H1 (cell line): ENCODE data around the gene MAD2L1BP. TPM values are rescaled to one million over a fixed set of nuclear protein-coding genes. Genes with fewer than 3 reads are reported as not detected.

ENCODE experiments used
- CTCF ChIA-PET: fragments of 300-600 bp; sonication (Branson Sonifier 250); formaldehyde crosslinking; loops from one replicate; lab custom pipeline; 2021; ENCODE audit not compliant: partially characterized antibody; lab: Charles Lee
- POLR2A ChIA-PET: fragments of 300-600 bp; sonication (Branson Sonifier 250); formaldehyde crosslinking; loops from one replicate; lab custom pipeline; 2021; ENCODE audit warnings: inconsistent platforms; ENCODE audit not compliant: partially characterized antibody; lab: Charles Lee
- DNase-seq, 2 experiments: peaks; one replicate each; pipeline versions ENCODE4 v3.0.0 to v3.0.0-alpha.2; 2010 to 2022; ENCODE audit warnings: low spot score in 2 of 2, low read depth in 1 of 2, mixed read lengths in 1 of 2
- FAIRE-seq: peaks from 2 replicates; lab custom pipeline; 2011; peaks lifted over from hg19 to GRCh38; lab: Jason Lieb, UNC
- H2AFZ ChIP-seq: 2 replicates; pipeline ENCODE4 v1.8.1; 2012; ENCODE audit warnings: low read length, inconsistent platforms
- H2AK5ac ChIP-seq: 2 replicates; pipeline ENCODE4 v1.6.1; 2013; ENCODE audit warnings: low read depth, low read length
- H2BK120ac ChIP-seq: replicated peaks from 2 replicates; pipeline ENCODE3; 2013; ENCODE audit warnings: low read depth, low read length, inconsistent platforms
- H2BK12ac ChIP-seq: 2 replicates; pipeline ENCODE4 v1.6.1; 2013; ENCODE audit warnings: low read depth, low read length
- H2BK15ac ChIP-seq: 2 replicates; pipeline ENCODE4 v1.6.1; 2013; ENCODE audit warnings: low read length
- H2BK20ac ChIP-seq: 2 replicates; pipeline ENCODE4 v1.6.1; 2013; ENCODE audit warnings: low read length
- H2BK5ac ChIP-seq: 2 replicates; pipeline ENCODE4 v1.6.1; 2013; ENCODE audit warnings: low read depth, low read length
- H3K14ac ChIP-seq: 2 replicates; pipeline ENCODE4 v1.6.1; 2013; ENCODE audit warnings: inconsistent platforms; ENCODE audit not compliant: insufficient read length
- H3K18ac ChIP-seq: 2 replicates; pipeline ENCODE4 v1.6.1; 2013; ENCODE audit warnings: low read length; ENCODE audit errors: extremely low read depth
- H3K23ac ChIP-seq: 2 replicates; pipeline ENCODE4 v1.6.1; 2013; ENCODE audit warnings: inconsistent platforms; ENCODE audit not compliant: insufficient read length
- H3K23me2 ChIP-seq: 2 replicates; pipeline ENCODE4 v1.6.1; 2013; ENCODE audit warnings: low read depth, low read length
- H3K27ac ChIP-seq: 2 replicates; pipeline ENCODE4 v1.6.1; 2011; ENCODE audit warnings: low read depth, low read length, inconsistent platforms
- H3K27me3 ChIP-seq, 4 experiments: replicated peaks in 1 of 4; 1 replicate in 1 of 4; 2 replicates in 3 of 4; pipeline versions ENCODE4 v1.6.1 to v1.8.1; 2011 to 2013; ENCODE audit warnings: low read length in 3 of 4, mild to moderate bottlenecking in 3 of 4, inconsistent platforms in 2 of 4, mixed read lengths in 2 of 4, moderate library complexity in 1 of 4; ENCODE audit not compliant: control insufficient read depth in 3 of 4, insufficient read depth in 3 of 4; ENCODE audit errors: extremely low read depth in 1 of 4
- H3K36me3 ChIP-seq, 4 experiments: 2 replicates each; pipeline versions ENCODE4 v1.6.1 to v1.8.1; 2011 to 2013; ENCODE audit warnings: mild to moderate bottlenecking in 4 of 4, low read length in 3 of 4, moderate library complexity in 2 of 4, control low read depth in 1 of 4, inconsistent platforms in 1 of 4; ENCODE audit not compliant: insufficient read depth in 4 of 4, control insufficient read depth in 2 of 4
- H3K4ac ChIP-seq: replicated peaks from 2 replicates; pipeline ENCODE3; 2013; ENCODE audit warnings: low read length, low read depth, mixed read lengths, inconsistent platforms; ENCODE audit not compliant: insufficient read length
- H3K4me1 ChIP-seq, 4 experiments: replicated peaks in 1 of 4; 1 replicate in 1 of 4; 2 replicates in 3 of 4; pipeline versions ENCODE4 v1.6.1 to v1.8.1; 2011 to 2013; ENCODE audit warnings: low read length in 3 of 4, inconsistent platforms in 2 of 4, mixed read lengths in 1 of 4; ENCODE audit not compliant: insufficient read depth in 4 of 4, control insufficient read depth in 3 of 4
- H3K4me2 ChIP-seq, 2 experiments: 2 replicates each; pipeline versions ENCODE4 v1.6.1 to v1.8.1; 2011 to 2013; ENCODE audit warnings: low read depth in 2 of 2, low read length in 2 of 2, control low read depth in 1 of 2, inconsistent platforms in 1 of 2, mild to moderate bottlenecking in 1 of 2; ENCODE audit not compliant: insufficient read depth in 1 of 2
- H3K4me3 ChIP-seq, 4 experiments: fragments of 200-600, 300-600 bp in 1 of 4; sonication (generic), shearing (Covaris generic), sonication (Bioruptor Twin) in 1 of 4; 2 replicates each; pipeline versions ENCODE4 v1.5.1 to v1.8.1; 2011 to 2016; ENCODE audit warnings: low read length in 4 of 4, low read depth in 3 of 4, control low read depth in 2 of 4, inconsistent platforms in 2 of 4, mild to moderate bottlenecking in 2 of 4, mixed read lengths in 1 of 4, moderate library complexity in 1 of 4; ENCODE audit not compliant: insufficient read depth in 2 of 4; ENCODE audit errors: extremely low read depth in 1 of 4
- H3K56ac ChIP-seq: replicated peaks from 2 replicates; pipeline ENCODE3; 2013; ENCODE audit warnings: low read depth, mild to moderate bottlenecking, mixed read lengths, low read length, inconsistent platforms; ENCODE audit not compliant: insufficient read length
- H3K79me1 ChIP-seq: 2 replicates; pipeline ENCODE4 v1.6.1; 2013; ENCODE audit warnings: low read depth, low read length, control low read depth
- H3K79me2 ChIP-seq, 2 experiments: 2 replicates each; pipeline versions ENCODE4 v1.6.1 to v1.8.1; 2012 to 2013; ENCODE audit warnings: low read length in 2 of 2, mild to moderate bottlenecking in 2 of 2, inconsistent platforms in 1 of 2; ENCODE audit not compliant: insufficient read depth in 2 of 2, control insufficient read depth in 1 of 2
- H3K9ac ChIP-seq, 4 experiments: replicated peaks in 1 of 4; 1 replicate in 1 of 4; 2 replicates in 3 of 4; pipeline versions ENCODE4 v1.6.1 to v1.8.1; 2011 to 2013; ENCODE audit warnings: low read depth in 3 of 4, low read length in 3 of 4, control low read depth in 2 of 4, mild to moderate bottlenecking in 2 of 4, moderate library complexity in 2 of 4, inconsistent platforms in 1 of 4; ENCODE audit errors: extremely low read depth in 1 of 4
- H3K9me3 ChIP-seq, 2 experiments: 2 replicates each; pipeline versions ENCODE4 v1.6.1 to v1.8.1; 2012 to 2013; ENCODE audit warnings: mild to moderate bottlenecking in 2 of 2, moderate library complexity in 2 of 2, control low read depth in 1 of 2, inconsistent platforms in 1 of 2, low read depth in 1 of 2, low read length in 1 of 2, mixed read lengths in 1 of 2; ENCODE audit not compliant: insufficient read depth in 2 of 2
- H4K20me1 ChIP-seq, 2 experiments: replicated peaks in 1 of 2; 2 replicates each; pipeline versions ENCODE3 to v1.8.1; 2011 to 2013; ENCODE audit warnings: inconsistent platforms in 2 of 2, low read length in 2 of 2, mild to moderate bottlenecking in 1 of 2; ENCODE audit not compliant: insufficient read depth in 2 of 2, control insufficient read depth in 1 of 2
- H4K5ac ChIP-seq: 2 replicates; pipeline ENCODE4 v1.6.1; 2013; ENCODE audit warnings: low read length, low read depth, mixed read lengths, inconsistent platforms; ENCODE audit not compliant: insufficient read length
- H4K8ac ChIP-seq: 2 replicates; pipeline ENCODE4 v1.8.0; 2013; ENCODE audit warnings: mild to moderate bottlenecking, moderate library complexity, low read length, inconsistent platforms; ENCODE audit not compliant: insufficient read depth; ENCODE audit errors: extremely low read depth
- H4K91ac ChIP-seq: replicated peaks from 2 replicates; pipeline ENCODE3; 2013; ENCODE audit warnings: low read length, mixed read lengths, inconsistent platforms; ENCODE audit not compliant: insufficient read length
- HDAC2 ChIP-seq, 2 experiments: fragments of 300-600 bp in 1 of 2; sonication (generic) in 1 of 2; IDR thresholded peaks; 2 replicates each; pipeline ENCODE4 v1.6.1; 2011 to 2012; ENCODE audit warnings: low read depth in 2 of 2, low read length in 2 of 2, mild to moderate bottlenecking in 2 of 2, moderate library complexity in 2 of 2, borderline replicate concordance in 1 of 2, inconsistent platforms in 1 of 2
- HDAC6 ChIP-seq: IDR thresholded peaks from one replicate; pipeline ENCODE4 v1.7.1; 2012; ENCODE audit warnings: low read depth, mild to moderate bottlenecking, inconsistent platforms, low read length, moderate library complexity
- KDM1A ChIP-seq: fragments of 200-600, 300-600 bp; sonication (generic); IDR thresholded peaks from 2 replicates; pipeline ENCODE4 v1.7.1; 2016; ENCODE audit warnings: mild to moderate bottlenecking, low read length, borderline replicate concordance
- KDM5A ChIP-seq: fragments of 200-600 bp; IDR thresholded peaks from 2 replicates; pipeline ENCODE4 v1.7.1; 2012; ENCODE audit warnings: mild to moderate bottlenecking, low read length, inconsistent platforms, mixed read lengths
- MAFK ChIP-seq: IDR thresholded peaks from 2 replicates; pipeline ENCODE4 v1.6.1; 2012; ENCODE audit warnings: low read depth, mild to moderate bottlenecking, improper control_type of control experiment, low read length
- POLR2AphosphoS5 ChIP-seq: IDR thresholded peaks from 2 replicates; pipeline ENCODE4 v1.6.1; 2011; ENCODE audit warnings: low read depth, low read length
- SAP30 ChIP-seq: fragments of 300-600 bp; sonication (generic); IDR thresholded peaks from 2 replicates; pipeline ENCODE4 v1.7.1; 2012; ENCODE audit warnings: low read length, moderate library complexity, mild to moderate bottlenecking, inconsistent platforms; ENCODE audit not compliant: insufficient read depth, insufficient replicate concordance
- SRF ChIP-seq: IDR thresholded peaks from 2 replicates; pipeline ENCODE4 v1.6.1; 2011; ENCODE audit warnings: mild to moderate bottlenecking, low read depth, low read length, moderate library complexity
- WGBS, 2 experiments: shearing (Covaris generic) in 1 of 2; methylation state at CpG; one replicate each; pipeline versions ENCODE4 v1.1.6 to v1.1.7; 2013 to 2015; ENCODE audit warnings: low lambda C conversion rate in 2 of 2, mixed read lengths in 2 of 2, inconsistent platforms in 1 of 2, low coverage in 1 of 2, missing lambda C conversion rate in 1 of 2; ENCODE audit not compliant: insufficient replicate concordance in 2 of 2, insufficient coverage in 1 of 2, insufficient read length in 1 of 2; ENCODE audit errors: extremely low coverage in 1 of 2, missing lambda C conversion rate in 1 of 2; 5-methylcytosine and 5-hydroxymethylcytosine counted together
- polyA plus RNA-seq, 7 experiments: library from polyadenylated mRNA; depleted of rRNA in 3 of 7; stranded (reverse) in 5 of 7; unstranded in 2 of 7; fragments of >200 nt in 5 of 7; fragments of 200-250 nt in 2 of 7; gene quantifications; 1 replicate in 5 of 7; 2 replicates in 1 of 7; 4 replicates in 1 of 7; pipeline versions ENCODE4 v1.2.1 to v1.2.3, GENCODE V29; 2011 to 2013; ENCODE audit warnings: missing spikeins in 2 of 7, mixed read lengths in 2 of 7
- total RNA-seq: library from RNA; stranded (reverse); fragmentation: NEBNext Ultra II Directional; extraction: Animal tissue kit (Norgen Biotek cat#: 25700); gene quantifications from 2 replicates; pipeline ENCODE4 v1.2.1, GENCODE V29; 2021

Gene MAD2L1BP
- total and polyA plus RNA-seq, 2 of the 8 experiments (the other 6 are each of a cell fraction or from before 2014, with no cell fraction given): 35.5 to 70.0 TPM

GRCh38 chr6:43689421-43689820, 53.8 kb downstream of the MAD2L1BP start:
- 83% methylated on average over 2 of the region's 2 CpGs; no CpG with 5 or more reads in 1 of the 2 experiments for WGBS, 2 experiments
- Histone ChIP-seq H2BK5ac (no peak overlapping the region), H3K18ac (no peak overlapping the region), H3K4me3 (no peak overlapping the region), H2BK20ac (no peak overlapping the region), H2BK12ac (no peak overlapping the region), H3K27me3 (no peaks in the 10 kb centered on the region), H3K36me3 (no peaks in the 10 kb centered on the region; a peak in 1 of 8 replicates), H4K91ac (no peak overlapping the region), H3K23me2 (peaks cover 13% of the 10 kb centered on the region), H3K4ac (no peak overlapping the region), H3K56ac (no peak overlapping the region), H2AFZ (no peak overlapping the region), H4K5ac (no peak overlapping the region), H4K8ac (no peak overlapping the region), H3K9me3 (no peaks in the 10 kb centered on the region), H3K4me1 (peaks cover 0 to 10% (median 3%) of the 10 kb centered on the region in 4 experiments; a peak in 5 of 7 replicates), H3K79me2 (peaks cover 8 to 31% of the 10 kb centered on the region in 2 experiments), H2BK120ac (no peak overlapping the region), H3K27ac (no peak overlapping the region), H3K23ac (no peak overlapping the region), H3K4me2 (no peak overlapping the region), H2AK5ac (no peak overlapping the region), H2BK15ac (no peak overlapping the region), H4K20me1 (peaks cover 5 to 7% of the 10 kb centered on the region in 2 experiments), H3K9ac (no peak overlapping the region), H3K79me1 (peaks cover 10% of the 10 kb centered on the region), H3K14ac (no peak overlapping the region)
- DNase-seq (no peak), FAIRE-seq (no peak)
- TF ChIP-seq SAP30 (no peak), HDAC2 (IDR thresholded peaks at IDR 0.05; ENCODE audit: borderline replicate concordance in 1 of 2, low read depth in 2 of 2, low read length in 2 of 2) (no peak), KDM5A (no peak), HDAC6 (no peak), POLR2AphosphoS5 (no peak), MAFK (no peak), KDM1A (no peak), SRF (no peak)
- ChIA-PET POLR2A (interaction anchor here (0.9 to 7.7 kb wide), 5 partner anchors 8 to 60 kb away, joined by 3 to 85 read pairs (median 5); no protein-coding TSS in a partner anchor), CTCF (interaction anchor here (0.6 to 2.9 kb wide), 6 partner anchors 12 to 180 kb away, joined by 3 to 15 read pairs (median 4); partner anchors contain the start of gene VEGFA)
